Measurements from ENCODE around the gene SLC2A1. TPM values are rescaled to one million over a fixed set of nuclear protein-coding genes. Genes with fewer than 3 reads are reported as not detected.

The SLC2A1 gene
- total and polyA plus RNA-seq, 9 of the 15 experiments (the other 6 are each of a cell fraction or from before 2014, with no cell fraction given), result 12.6 to 153 (median 48.0) TPM

DNA sequence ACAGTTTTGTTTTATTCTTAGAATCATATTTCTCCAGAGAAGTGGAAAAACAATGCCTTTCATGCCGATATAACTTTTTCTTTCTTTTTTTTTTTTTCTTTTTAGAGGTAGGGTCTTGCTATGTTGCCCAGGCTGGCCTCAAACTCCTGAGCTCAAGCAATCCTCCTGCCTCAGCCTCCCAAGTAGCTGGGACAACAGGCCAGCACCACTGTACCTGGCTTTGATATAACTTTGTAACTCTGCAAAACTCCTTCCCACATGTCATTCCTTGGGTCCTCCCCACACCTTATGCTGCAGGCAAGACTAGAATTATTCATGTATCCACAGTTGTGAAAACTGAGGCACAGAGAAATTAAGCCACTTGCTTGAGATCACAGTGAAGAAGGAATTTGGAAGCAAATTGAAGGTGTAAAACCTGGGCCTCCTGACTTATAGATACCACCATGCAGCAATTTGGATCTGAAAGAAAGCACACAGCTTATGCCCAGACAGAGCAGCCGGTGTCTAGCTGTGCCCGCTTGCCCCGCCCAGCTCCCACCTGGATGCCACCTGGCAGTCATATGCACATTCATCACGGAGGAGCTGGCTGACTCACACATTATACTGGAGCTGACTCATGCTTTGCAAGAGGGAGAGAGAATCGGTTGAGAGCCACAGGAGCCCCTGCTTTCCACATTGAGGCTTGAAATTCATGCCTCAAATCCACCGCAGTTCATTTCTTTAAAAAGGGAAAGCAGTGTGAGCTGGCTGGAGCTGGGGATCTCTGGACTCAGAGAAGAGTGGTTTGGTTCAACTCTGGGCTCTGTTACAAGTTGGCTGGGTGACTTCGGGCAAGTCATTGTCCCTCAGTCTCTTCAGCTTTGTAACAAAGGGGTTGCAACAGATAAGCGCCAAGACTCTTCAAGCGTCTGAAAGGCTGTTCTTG is 8.3 kb upstream of the SLC2A1 start (continued):
- TF ChIP-seq, protein P1, sequence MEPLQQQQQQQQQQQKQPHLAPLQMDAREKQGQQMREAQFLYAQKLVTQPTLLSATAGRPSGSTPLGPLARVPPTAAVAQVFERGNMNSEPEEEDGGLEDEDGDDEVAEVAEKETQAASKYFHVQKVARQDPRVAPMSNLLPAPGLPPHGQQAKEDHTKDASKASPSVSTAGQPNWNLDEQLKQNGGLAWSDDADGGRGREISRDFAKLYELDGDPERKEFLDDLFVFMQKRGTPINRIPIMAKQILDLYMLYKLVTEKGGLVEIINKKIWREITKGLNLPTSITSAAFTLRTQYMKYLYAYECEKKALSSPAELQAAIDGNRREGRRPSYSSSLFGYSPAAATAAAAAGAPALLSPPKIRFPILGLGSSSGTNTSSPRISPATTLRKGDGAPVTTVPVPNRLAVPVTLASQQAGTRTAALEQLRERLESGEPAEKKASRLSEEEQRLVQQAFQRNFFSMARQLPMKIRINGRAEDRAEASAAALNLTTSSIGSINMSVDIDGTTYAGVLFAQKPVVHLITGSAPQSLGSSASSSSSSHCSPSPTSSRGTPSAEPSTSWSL (CRISPR knock-in tag; IDR thresholded peaks at IDR 0.05; ENCODE audit: borderline replicate concordance), result no peak
- TF ChIP-seq LCOR (CRISPR knock-in tag; IDR thresholded peaks at IDR 0.05), result 0 out of 2 replicates have a peak, but pooled peaks have one; percentile 44
- no peak for TF ChIP-seq BRCA1 (IDR thresholded peaks at IDR 0.05)
- TF ChIP-seq BRCA1 (CRISPR knock-in tag; IDR thresholded peaks at IDR 0.05), result no peak
- TF ChIP-seq, protein P2, sequence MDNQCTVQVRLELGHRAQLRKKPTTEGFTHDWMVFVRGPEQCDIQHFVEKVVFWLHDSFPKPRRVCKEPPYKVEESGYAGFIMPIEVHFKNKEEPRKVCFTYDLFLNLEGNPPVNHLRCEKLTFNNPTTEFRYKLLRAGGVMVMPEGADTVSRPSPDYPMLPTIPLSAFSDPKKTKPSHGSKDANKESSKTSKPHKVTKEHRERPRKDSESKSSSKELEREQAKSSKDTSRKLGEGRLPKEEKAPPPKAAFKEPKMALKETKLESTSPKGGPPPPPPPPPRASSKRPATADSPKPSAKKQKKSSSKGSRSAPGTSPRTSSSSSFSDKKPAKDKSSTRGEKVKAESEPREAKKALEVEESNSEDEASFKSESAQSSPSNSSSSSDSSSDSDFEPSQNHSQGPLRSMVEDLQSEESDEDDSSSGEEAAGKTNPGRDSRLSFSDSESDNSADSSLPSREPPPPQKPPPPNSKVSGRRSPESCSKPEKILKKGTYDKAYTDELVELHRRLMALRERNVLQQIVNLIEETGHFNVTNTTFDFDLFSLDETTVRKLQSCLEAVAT (IDR thresholded peaks at IDR 0.05), result no peak
- peak; percentile 32 to 66; a peak in 1 of 4 replicates for TF ChIP-seq MAZ (CRISPR knock-in tag; conservative IDR thresholded peaks at IDR 0.05 in 1 of 2, IDR thresholded peaks at IDR 0.05 in 1 of 2)
- TF ChIP-seq, protein P3, sequence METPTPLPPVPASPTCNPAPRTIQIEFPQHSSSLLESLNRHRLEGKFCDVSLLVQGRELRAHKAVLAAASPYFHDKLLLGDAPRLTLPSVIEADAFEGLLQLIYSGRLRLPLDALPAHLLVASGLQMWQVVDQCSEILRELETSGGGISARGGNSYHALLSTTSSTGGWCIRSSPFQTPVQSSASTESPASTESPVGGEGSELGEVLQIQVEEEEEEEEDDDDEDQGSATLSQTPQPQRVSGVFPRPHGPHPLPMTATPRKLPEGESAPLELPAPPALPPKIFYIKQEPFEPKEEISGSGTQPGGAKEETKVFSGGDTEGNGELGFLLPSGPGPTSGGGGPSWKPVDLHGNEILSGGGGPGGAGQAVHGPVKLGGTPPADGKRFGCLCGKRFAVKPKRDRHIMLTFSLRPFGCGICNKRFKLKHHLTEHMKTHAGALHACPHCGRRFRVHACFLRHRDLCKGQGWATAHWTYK (CRISPR knock-in tag; IDR thresholded peaks at IDR 0.05), result 0 out of 2 replicates have a peak, but pooled peaks have one; percentile 30
- TF ChIP-seq, protein P4, sequence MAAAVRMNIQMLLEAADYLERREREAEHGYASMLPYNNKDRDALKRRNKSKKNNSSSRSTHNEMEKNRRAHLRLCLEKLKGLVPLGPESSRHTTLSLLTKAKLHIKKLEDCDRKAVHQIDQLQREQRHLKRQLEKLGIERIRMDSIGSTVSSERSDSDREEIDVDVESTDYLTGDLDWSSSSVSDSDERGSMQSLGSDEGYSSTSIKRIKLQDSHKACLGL (CRISPR knock-in tag; IDR thresholded peaks at IDR 0.05; ENCODE audit: borderline replicate concordance, poor library complexity, severe bottlenecking), result no peak
- TF ChIP-seq NELFE (IDR thresholded peaks at IDR 0.05; ENCODE audit: insufficient read depth, insufficient read length), result no peak
- TF ChIP-seq, protein P5, sequence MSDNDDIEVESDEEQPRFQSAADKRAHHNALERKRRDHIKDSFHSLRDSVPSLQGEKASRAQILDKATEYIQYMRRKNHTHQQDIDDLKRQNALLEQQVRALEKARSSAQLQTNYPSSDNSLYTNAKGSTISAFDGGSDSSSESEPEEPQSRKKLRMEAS (CRISPR knock-in tag; IDR thresholded peaks at IDR 0.05), result peak; percentile 74
- TF ChIP-seq ZKSCAN1 (IDR thresholded peaks at IDR 0.05; ENCODE audit: low read depth, low read length), result no peak
- TF ChIP-seq PYGO2 (tag; IDR thresholded peaks at IDR 0.05), result no peak
- TF ChIP-seq ZNF140 (CRISPR knock-in tag; IDR thresholded peaks at IDR 0.05), result no peak
- TF ChIP-seq, protein P6, sequence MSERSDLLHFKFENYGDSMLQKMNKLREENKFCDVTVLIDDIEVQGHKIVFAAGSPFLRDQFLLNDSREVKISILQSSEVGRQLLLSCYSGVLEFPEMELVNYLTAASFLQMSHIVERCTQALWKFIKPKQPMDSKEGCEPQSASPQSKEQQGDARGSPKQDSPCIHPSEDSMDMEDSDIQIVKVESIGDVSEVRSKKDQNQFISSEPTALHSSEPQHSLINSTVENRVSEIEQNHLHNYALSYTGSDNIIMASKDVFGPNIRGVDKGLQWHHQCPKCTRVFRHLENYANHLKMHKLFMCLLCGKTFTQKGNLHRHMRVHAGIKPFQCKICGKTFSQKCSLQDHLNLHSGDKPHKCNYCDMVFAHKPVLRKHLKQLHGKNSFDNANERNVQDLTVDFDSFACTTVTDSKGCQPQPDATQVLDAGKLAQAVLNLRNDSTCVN (CRISPR knock-in tag; IDR thresholded peaks at IDR 0.05), result no peak
- TF ChIP-seq GABPA (tag; conservative IDR thresholded peaks at IDR 0.05; ENCODE audit: low read depth), result no peak
- peak; percentile 58; the same call in 1 of the 2 replicates for TF ChIP-seq EP400 (IDR thresholded peaks at IDR 0.05)
- TF ChIP-seq, protein P7, sequence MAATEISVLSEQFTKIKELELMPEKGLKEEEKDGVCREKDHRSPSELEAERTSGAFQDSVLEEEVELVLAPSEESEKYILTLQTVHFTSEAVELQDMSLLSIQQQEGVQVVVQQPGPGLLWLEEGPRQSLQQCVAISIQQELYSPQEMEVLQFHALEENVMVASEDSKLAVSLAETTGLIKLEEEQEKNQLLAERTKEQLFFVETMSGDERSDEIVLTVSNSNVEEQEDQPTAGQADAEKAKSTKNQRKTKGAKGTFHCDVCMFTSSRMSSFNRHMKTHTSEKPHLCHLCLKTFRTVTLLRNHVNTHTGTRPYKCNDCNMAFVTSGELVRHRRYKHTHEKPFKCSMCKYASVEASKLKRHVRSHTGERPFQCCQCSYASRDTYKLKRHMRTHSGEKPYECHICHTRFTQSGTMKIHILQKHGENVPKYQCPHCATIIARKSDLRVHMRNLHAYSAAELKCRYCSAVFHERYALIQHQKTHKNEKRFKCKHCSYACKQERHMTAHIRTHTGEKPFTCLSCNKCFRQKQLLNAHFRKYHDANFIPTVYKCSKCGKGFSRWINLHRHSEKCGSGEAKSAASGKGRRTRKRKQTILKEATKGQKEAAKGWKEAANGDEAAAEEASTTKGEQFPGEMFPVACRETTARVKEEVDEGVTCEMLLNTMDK (IDR thresholded peaks at IDR 0.05; ENCODE audit: borderline replicate concordance, insufficient read depth, low read depth, low read length, poor library complexity, severe bottlenecking), result no peak
